ENCODE data around the gene FANCM. TPM values are rescaled to one million over a fixed set of nuclear protein-coding genes. Genes with fewer than 3 reads are reported as not detected.

The FANCM gene
- total and polyA plus RNA-seq, 9 of the 15 experiments (the other 6 are each of a cell fraction or from before 2014, with no cell fraction given): 5.1 to 14.4 (median 6.2) TPM

GRCh38 chr14:45134051-45134958 is 1.4 kb upstream of the FANCM start, which contains the start of gene FKBP3 (continued):
- no peak for TF ChIP-seq MYBL2 (IDR thresholded peaks at IDR 0.05; ENCODE audit: low read depth)
- TF ChIP-seq MYBL2 (CRISPR knock-in tag; IDR thresholded peaks at IDR 0.05; ENCODE audit: borderline replicate concordance): no peak
- no peak for TF ChIP-seq ZNF274 (IDR thresholded peaks at IDR 0.05; ENCODE audit: borderline replicate concordance, low read depth, low read length)
- no peak for TF ChIP-seq HLTF (IDR thresholded peaks at IDR 0.05)
- no peak for TF ChIP-seq NELFE (IDR thresholded peaks at IDR 0.05; ENCODE audit: insufficient read depth, insufficient read length)
- TF ChIP-seq BCOR (IDR thresholded peaks at IDR 0.05): no peak
- no peak for TF ChIP-seq ZFP36 (IDR thresholded peaks at IDR 0.05; ENCODE audit: low read depth, low read length, partially characterized antibody)
- no peak for TF ChIP-seq DMBX1 (CRISPR knock-in tag; IDR thresholded peaks at IDR 0.05; ENCODE audit: borderline replicate concordance)
- no peak for TF ChIP-seq ZNF23 (CRISPR knock-in tag; IDR thresholded peaks at IDR 0.05)
- TF ChIP-seq HDAC3 (IDR thresholded peaks at IDR 0.05; ENCODE audit: borderline replicate concordance, partially characterized antibody): peak; percentile 23
- no peak for TF ChIP-seq ZNF431 (CRISPR knock-in tag; IDR thresholded peaks at IDR 0.05)
- no peak for TF ChIP-seq ZNF384 (IDR thresholded peaks at IDR 0.05; ENCODE audit: low read depth, low read length)
- TF ChIP-seq ZNF707 (CRISPR knock-in tag; conservative IDR thresholded peaks at IDR 0.05): no peak
- TF ChIP-seq NUFIP1 (IDR thresholded peaks at IDR 0.05; ENCODE audit: partially characterized antibody): no peak
- TF ChIP-seq BRCA1 (IDR thresholded peaks at IDR 0.05): no peak
- TF ChIP-seq BRCA1 (CRISPR knock-in tag; IDR thresholded peaks at IDR 0.05): no peak
- TF ChIP-seq SMARCA5 (IDR thresholded peaks at IDR 0.05): no peak
- no peak for TF ChIP-seq CHD4 (IDR thresholded peaks at IDR 0.05; ENCODE audit: insufficient read depth, insufficient replicate concordance, low read depth, low read length, poor library complexity, severe bottlenecking)
- TF ChIP-seq ETS1 (conservative IDR thresholded peaks at IDR 0.05; ENCODE audit: control insufficient read depth, low read depth, low read length): no peak; the same call in 1 of the 2 replicates
- peak; percentile 59 for TF ChIP-seq SIN3B (IDR thresholded peaks at IDR 0.05; ENCODE audit: low read depth)
- no peak for TF ChIP-seq ATF2 (CRISPR knock-in tag; IDR thresholded peaks at IDR 0.05)
- TF ChIP-seq RFX7 (CRISPR knock-in tag; IDR thresholded peaks at IDR 0.05): no peak
- peak; percentile 35 for TF ChIP-seq HNRNPLL (IDR thresholded peaks at IDR 0.05; ENCODE audit: low read depth, low read length, poor library complexity, severe bottlenecking)
- TF ChIP-seq ZFP91 (CRISPR knock-in tag; IDR thresholded peaks at IDR 0.05): no peak
- TF ChIP-seq BRF1 (IDR thresholded peaks at IDR 0.05; ENCODE audit: borderline replicate concordance, extremely low read depth, insufficient read length): no peak
- no peak for TF ChIP-seq TGIF2 (CRISPR knock-in tag; IDR thresholded peaks at IDR 0.05)
